Sigmoid colon (tissue), 7 donors: ENCODE measurements around the gene MACROD2. TPM values are rescaled to one million over a fixed set of nuclear protein-coding genes. Genes with fewer than 3 reads are reported as not detected.

ENCODE experiments used
- DNase-seq: peaks from one replicate; pipeline ENCODE4 v3.0.0-alpha.2; 2019
- H3K27ac ChIP-seq, 4 donors: fragments of 200-600 bp; sonication (generic); one replicate each; pipeline ENCODE4 v1.5.1; 2016 to 2019; ENCODE audit warnings: mild to moderate bottlenecking in 1 of 4
- H3K27me3 ChIP-seq, 3 donors: fragments of 200-600 bp; sonication (generic); one replicate each; pipeline ENCODE4 v1.5.1; 2019; ENCODE audit warnings: mild to moderate bottlenecking in 1 of 3
- H3K36me3 ChIP-seq, 4 donors: fragments of 200-600 bp; sonication (generic); one replicate each; pipeline ENCODE4 v1.5.1; 2016 to 2019
- H3K4me1 ChIP-seq, 4 donors: fragments of 200-600 bp; sonication (generic); one replicate each; pipeline ENCODE4 v1.5.1; 2017 to 2019
- H3K4me3 ChIP-seq, 4 donors: fragments of 200-600 bp; sonication (generic); one replicate each; pipeline ENCODE4 v1.5.1; 2017 to 2019; ENCODE audit warnings: mild to moderate bottlenecking in 2 of 4, moderate library complexity in 1 of 4
- H3K9me3 ChIP-seq, 4 donors: fragments of 200-600 bp in 3 of 4; sonication (generic) in 3 of 4; one replicate each; pipeline versions ENCODE4 v1.5.1 to v1.6.1; 2013 to 2019
- EP300 ChIP-seq, 4 donors: sonication (generic); formaldehyde crosslinking; IDR thresholded peaks; one replicate each; pipeline ENCODE4 v1.6.1; 2017; ENCODE audit warnings: antibody characterized with exemption in 4 of 4
- POLR2A ChIP-seq, 2 donors: fragments of 450-650 bp; IDR thresholded peaks; one replicate each; pipeline ENCODE4 v1.6.1; 2016; ENCODE audit warnings: antibody characterized with exemption in 2 of 2, mild to moderate bottlenecking in 2 of 2, moderate library complexity in 2 of 2
- POLR2AphosphoS5 ChIP-seq, 4 donors: sonication (generic); formaldehyde crosslinking; IDR thresholded peaks; one replicate each; pipeline ENCODE4 v1.6.1; 2017; ENCODE audit warnings: antibody characterized with exemption in 4 of 4
- WGBS, 2 donors: extraction: QIAGEN DNeasy Blood & Tissue Kit; methylation state at CpG; one replicate each; pipeline ENCODE4 v1.1.7; 2013; 5-methylcytosine and 5-hydroxymethylcytosine counted together
- intact Hi-C: fragments of 100-400 bp; cut with DNase I; formaldehyde crosslinking; loops from one replicate; pipeline ENCODE4 v1.15.1; 2023
- polyA plus RNA-seq, 3 donors: library from polyadenylated mRNA; stranded (reverse); fragments of 200-250 nt; gene quantifications; one replicate each; pipeline ENCODE4 v1.2.3, GENCODE V29; 2013
- total RNA-seq, 4 donors: library from RNA; depleted of rRNA; stranded (reverse); fragments of >200 nt; gene quantifications; one replicate each; pipeline ENCODE4 v1.1.0, GENCODE V29; 2016
- TF ChIP-seq, protein P1 (sequence below), 4 experiments: fragments of 450-650 bp in 3 of 4; fragments of 200-600 bp in 1 of 4; IDR thresholded peaks; one replicate each; pipeline ENCODE4 v1.5.1; 2016 to 2019; ENCODE audit warnings: antibody characterized with exemption in 4 of 4, mild to moderate bottlenecking in 3 of 4, moderate library complexity in 2 of 4
- donor health status: healthy with polysubstance abuse.
- donor health status: Bipolar disorder and iron deficiency.
- donor health status: healthy.

The MACROD2 gene
- total and polyA plus RNA-seq, 7 donors: 1.2 to 22.4 (median 5.8) TPM

DNA sequence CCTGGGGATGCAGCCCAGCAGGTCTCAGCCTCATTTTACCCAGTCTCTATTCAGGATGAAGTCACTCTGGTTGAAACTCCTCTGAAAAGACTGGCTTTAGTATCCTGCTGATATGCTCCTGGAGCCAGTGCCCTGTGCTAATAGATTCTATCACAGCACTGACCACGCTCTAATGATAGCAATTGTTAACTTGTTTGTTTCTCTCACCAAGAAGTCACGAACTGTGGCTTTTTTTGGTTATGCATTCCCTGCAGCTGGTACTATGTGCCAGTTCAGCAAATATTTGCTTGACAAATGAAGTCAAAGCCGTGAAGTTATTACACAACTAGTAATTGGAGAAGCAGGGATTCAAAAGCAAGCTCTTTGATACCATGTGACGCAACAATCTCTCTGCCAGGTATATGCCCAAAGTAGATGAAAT, 1823.3 kb downstream of the MACROD2 start:
- intact Hi-C loops: no loop called here
- no peaks in the 10 kb centered on the region for H3K27me3 ChIP-seq
- no peaks in the 10 kb centered on the region for H3K36me3 ChIP-seq
- no peaks in the 10 kb centered on the region for H3K9me3 ChIP-seq
- H3K4me3 ChIP-seq: no peak overlapping the region
- no peak for DNase-seq
- TF ChIP-seq POLR2A (IDR thresholded peaks at IDR 0.05) (no peak), POLR2AphosphoS5 (IDR thresholded peaks at IDR 0.05) (no peak), EP300 (IDR thresholded peaks at IDR 0.05) (no peak)
- TF ChIP-seq, protein P1, sequence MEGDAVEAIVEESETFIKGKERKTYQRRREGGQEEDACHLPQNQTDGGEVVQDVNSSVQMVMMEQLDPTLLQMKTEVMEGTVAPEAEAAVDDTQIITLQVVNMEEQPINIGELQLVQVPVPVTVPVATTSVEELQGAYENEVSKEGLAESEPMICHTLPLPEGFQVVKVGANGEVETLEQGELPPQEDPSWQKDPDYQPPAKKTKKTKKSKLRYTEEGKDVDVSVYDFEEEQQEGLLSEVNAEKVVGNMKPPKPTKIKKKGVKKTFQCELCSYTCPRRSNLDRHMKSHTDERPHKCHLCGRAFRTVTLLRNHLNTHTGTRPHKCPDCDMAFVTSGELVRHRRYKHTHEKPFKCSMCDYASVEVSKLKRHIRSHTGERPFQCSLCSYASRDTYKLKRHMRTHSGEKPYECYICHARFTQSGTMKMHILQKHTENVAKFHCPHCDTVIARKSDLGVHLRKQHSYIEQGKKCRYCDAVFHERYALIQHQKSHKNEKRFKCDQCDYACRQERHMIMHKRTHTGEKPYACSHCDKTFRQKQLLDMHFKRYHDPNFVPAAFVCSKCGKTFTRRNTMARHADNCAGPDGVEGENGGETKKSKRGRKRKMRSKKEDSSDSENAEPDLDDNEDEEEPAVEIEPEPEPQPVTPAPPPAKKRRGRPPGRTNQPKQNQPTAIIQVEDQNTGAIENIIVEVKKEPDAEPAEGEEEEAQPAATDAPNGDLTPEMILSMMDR (IDR thresholded peaks at IDR 0.05): no peak
- 56 to 71% methylated on average over 4 of the region's 4 CpGs for WGBS, 2 donors
- no peaks in the 10 kb centered on the region for H3K4me1 ChIP-seq
- H3K27ac ChIP-seq: no peak overlapping the region

DNA sequence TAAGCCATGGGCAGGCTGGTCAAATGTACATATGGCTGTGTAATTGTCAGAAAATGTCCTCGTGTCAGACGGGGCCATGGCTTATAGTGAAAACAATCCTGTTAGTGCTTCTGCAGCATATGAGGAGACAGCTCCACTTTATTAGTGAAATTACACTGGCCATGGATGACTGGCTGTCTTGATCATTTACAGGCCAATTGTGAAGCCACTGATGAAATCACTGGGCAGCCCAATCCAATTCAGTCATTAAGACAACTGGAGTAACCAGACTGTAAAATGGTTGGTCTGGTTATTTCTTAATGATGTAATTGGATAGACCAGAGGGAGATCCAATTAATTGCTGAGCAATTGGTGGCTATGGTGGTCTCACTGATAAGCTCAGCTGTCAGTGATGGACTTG, 1828.4 kb downstream of the MACROD2 start:
- no peak overlapping the region for H3K4me3 ChIP-seq
- no peaks in the 10 kb centered on the region for H3K36me3 ChIP-seq
- no peaks in the 10 kb centered on the region for H3K9me3 ChIP-seq
- H3K27ac ChIP-seq: no peak overlapping the region
- 56 to 63% methylated on average over 2 of the region's 2 CpGs for WGBS, 2 donors
- TF ChIP-seq POLR2A (IDR thresholded peaks at IDR 0.05) (no peak), POLR2AphosphoS5 (IDR thresholded peaks at IDR 0.05) (no peak), EP300 (IDR thresholded peaks at IDR 0.05) (no peak)
- TF ChIP-seq, protein P1 (IDR thresholded peaks at IDR 0.05): no peak
- intact Hi-C loops: no loop called here
- no peak for DNase-seq
- no peaks in the 10 kb centered on the region for H3K4me1 ChIP-seq
- H3K27me3 ChIP-seq: no peaks in the 10 kb centered on the region

DNA sequence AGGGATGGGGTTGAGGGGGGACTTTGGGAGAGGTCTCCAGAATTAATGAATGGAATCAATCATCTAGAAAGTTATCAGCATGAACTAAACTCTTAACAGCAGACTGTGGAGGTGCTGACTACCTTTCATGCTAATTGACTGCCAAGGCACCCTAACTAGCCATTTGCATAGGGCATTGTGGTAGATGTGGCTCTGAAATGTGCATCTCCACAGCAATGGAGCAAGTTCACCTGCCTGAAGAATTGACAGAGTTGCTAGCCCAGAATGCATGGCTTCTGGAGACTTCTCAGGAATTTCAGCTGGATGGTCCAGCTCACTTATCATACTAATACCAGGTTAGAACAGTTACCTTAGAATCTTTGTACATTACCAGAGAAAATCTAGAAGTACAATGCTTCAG, 1832.3 kb downstream of the MACROD2 start:
- Histone ChIP-seq H3K4me1 (no peaks in the 10 kb centered on the region), H3K27me3 (no peaks in the 10 kb centered on the region), H3K9me3 (no peaks in the 10 kb centered on the region), H3K4me3 (no peak overlapping the region), H3K27ac (no peak overlapping the region), H3K36me3 (no peaks in the 10 kb centered on the region)
- TF ChIP-seq, protein P1 (IDR thresholded peaks at IDR 0.05): no peak
- no peak for TF ChIP-seq POLR2A (IDR thresholded peaks at IDR 0.05)
- TF ChIP-seq EP300 (IDR thresholded peaks at IDR 0.05): no peak
- TF ChIP-seq POLR2AphosphoS5 (IDR thresholded peaks at IDR 0.05): no peak
- intact Hi-C loops: no loop called here
- DNase-seq: no peak

DNA sequence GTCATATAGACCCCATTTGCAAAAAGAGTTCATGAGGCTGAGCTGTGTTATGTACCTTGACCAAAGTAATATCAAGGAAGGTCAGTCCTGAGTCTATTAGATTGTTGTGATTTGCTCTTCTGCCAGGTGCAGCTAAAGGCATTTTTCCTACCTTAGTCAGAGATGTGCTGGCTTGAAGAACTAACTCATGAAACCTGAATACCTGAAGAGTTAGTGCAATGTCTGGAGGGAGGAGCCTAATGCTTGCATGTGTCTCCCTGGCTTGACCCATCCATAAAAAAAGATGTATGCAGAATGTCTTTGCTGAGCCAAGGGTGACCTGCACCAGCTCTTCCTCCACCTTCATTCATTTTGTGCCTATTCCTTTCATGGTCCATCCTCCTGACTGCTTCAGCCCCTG, 1835.9 kb downstream of the MACROD2 start:
- intact Hi-C loops: no loop called here
- Histone ChIP-seq H3K4me1 (no peaks in the 10 kb centered on the region), H3K27me3 (no peaks in the 10 kb centered on the region), H3K27ac (no peak overlapping the region), H3K9me3 (no peaks in the 10 kb centered on the region), H3K4me3 (no peak overlapping the region), H3K36me3 (no peaks in the 10 kb centered on the region)
- TF ChIP-seq POLR2A (IDR thresholded peaks at IDR 0.05): no peak
- TF ChIP-seq POLR2AphosphoS5 (IDR thresholded peaks at IDR 0.05): no peak
- DNase-seq: no peak

DNA sequence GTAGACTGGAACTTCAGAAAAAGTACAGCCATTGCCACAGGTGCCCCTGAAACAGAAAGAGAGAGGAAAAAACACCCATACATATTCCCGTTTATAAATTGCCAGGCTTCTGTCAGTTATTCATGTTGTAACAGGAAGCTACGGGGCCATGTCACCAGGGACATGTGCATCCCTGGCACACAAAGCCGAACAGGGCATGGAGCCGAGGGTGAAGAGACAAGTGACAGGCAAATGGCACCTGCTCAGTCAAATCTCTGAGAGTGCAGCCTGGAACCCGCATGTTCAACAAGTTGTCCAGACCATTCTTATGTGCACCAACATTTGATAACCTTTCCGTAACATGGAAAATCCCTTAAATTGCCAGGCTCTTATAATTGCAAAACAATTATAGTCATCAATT, 1837.2 kb downstream of the MACROD2 start:
- Histone ChIP-seq H3K4me1 (no peaks in the 10 kb centered on the region), H3K27me3 (no peaks in the 10 kb centered on the region), H3K27ac (no peak overlapping the region), H3K9me3 (no peaks in the 10 kb centered on the region), H3K4me3 (no peak overlapping the region), H3K36me3 (no peaks in the 10 kb centered on the region)
- no peak for DNase-seq
- WGBS, 2 donors: 88 to 89% methylated on average over 6 of the region's 6 CpGs
- no peak for TF ChIP-seq POLR2AphosphoS5 (IDR thresholded peaks at IDR 0.05)
- TF ChIP-seq, protein P1 (IDR thresholded peaks at IDR 0.05): no peak
- intact Hi-C loops: no loop called here
